ENCODE data around the gene RAPGEF5.

Gene RAPGEF5

DNA sequence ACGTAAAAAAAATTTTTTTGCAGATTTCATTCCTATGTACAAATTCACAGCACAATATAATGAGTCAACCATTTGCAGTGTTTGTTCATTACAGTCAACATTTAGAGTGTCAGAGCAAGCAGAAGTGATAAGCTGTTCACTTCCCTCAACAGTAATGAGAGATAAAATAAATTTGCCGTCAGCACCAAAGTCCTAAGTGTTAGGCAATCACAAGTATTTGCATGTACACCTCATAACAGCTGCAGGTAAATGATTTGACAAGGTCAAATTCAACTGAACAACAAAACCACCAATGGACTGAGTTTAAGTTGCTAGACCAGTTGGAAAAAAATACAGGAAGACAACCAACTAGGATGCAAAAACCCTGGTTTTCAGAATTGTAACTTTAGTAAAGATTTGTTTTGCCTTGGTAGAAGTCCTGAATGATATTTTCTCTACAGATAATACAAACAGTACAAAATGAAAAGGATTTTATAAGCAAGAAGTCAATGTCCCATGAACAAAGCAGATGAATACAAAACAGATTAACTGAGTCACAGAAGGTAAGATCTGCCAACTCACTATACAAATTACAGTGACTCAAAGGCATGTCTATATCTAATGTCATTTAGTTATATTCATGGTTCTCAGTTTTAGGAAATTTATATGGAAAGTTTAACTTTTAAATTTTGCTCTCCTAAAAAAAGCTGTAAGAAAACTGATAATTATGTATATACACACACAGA, 10.4 kb downstream of the RAPGEF5 start:
- DNase-seq (ENCODE audit: low read depth in 2 of 2) = no peak

DNA sequence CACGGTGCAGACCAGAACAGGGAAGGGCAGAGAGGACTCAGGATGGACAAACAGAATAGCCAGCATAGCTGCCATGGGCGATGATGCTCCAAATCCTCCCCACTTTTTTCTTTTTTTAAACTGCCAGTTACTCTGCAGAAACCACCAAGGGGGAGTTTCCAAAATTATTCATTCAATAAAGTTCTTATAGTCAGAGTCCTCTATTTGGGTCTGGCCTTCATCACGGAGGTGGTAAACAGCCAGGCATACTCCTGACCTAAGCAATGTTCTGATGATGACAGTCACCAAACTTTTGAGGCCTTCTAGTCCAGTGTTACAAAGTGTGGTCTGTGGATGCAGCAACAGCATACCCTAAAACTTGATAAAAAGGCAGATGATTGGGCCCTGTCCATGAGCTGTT, 12.3 kb downstream of the RAPGEF5 start:
- no peak for DNase-seq (ENCODE audit: low read depth in 2 of 2)

DNA sequence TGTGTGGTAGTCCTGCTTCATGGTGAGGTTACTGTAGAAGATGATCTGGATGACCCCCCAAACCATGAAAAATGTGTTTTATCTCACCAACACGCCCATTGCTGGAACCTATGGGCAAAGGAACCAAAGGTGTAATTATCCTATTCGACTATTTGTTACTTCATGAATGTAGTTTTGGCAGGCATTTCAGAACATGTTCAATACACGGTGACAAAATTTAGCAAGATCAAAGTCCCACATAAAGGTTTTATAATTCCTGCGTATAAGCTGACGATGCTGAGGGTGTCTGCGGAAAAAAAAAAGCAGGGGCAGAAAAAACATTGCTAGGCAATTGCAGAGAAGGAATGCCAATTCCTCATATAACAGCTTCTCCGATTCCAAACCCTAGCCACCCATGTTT, 13.3 kb downstream of the RAPGEF5 start:
- no peak for DNase-seq (ENCODE audit: low read depth in 2 of 2)

DNA sequence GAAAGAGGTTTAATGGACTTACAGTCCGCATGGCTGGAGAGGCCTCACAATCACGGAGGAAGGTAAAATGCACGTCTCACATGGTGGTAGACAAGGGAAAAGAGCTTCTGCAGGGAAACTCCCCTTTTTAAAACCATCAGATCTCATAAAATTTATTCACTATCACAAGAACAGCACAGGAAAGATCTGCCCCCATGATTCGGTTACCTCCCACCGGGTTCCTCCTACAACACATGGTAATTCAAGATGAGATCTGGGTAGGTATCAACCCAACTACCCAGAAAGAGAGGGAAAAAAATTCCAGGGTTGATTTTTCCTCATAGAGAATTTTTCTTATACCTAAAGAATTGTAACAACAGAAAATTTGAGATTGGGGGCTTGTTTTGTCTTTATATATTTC, 13.9 kb downstream of the RAPGEF5 start:
- DNase-seq (ENCODE audit: low read depth in 2 of 2) = no peak

DNA sequence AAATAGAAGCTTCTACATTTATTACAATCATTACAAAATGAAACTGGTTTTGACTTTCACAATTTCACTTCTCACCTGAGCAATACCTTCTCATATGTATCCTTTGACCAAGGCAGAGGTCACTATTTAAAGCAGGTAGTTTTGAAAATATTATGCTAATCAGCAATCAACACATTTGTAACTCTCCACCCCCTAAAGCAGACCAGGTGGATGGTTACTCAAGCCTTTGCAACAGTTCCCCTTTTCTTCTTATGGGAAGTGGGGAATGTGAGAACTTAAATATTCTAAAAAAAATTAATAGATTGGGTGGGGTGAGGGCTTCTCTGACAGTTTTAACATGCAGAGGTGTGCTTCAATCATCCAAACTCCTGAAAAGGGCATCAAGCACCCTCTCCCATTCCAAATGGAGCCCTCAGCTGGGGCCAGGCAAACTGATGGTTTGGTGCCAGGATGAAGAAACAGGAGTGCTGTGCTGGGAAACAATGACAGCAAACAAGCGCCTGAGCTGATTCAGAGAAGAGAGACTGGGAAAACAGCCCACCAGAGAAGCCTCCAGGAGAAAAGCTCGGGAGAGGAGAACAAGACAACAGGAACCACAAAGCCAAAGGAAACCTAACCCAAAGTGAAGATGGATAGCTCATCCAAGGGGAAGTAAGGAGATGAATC, 17.1 kb downstream of the RAPGEF5 start:
- DNase-seq (ENCODE audit: low read depth in 2 of 2) = no peak

DNA sequence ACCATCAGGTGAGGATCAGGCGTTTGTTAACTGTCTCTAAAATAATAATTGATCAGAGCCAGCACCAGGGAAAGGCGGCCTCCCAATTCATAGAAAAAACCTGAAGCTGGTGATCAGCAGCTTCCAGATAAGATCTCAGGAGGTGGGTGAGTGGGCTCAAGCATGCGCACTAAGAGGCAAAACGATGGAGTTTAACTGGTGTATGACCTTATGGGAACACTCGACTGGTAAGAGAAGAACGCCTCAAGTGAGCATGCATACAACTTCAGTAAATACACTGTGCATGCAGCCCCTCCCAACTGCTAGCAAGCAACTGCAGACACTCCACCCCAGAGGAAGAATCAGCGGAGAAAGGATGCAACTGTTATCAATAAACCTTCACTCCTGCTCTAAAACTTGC, 18.1 kb downstream of the RAPGEF5 start:
- DNase-seq (ENCODE audit: low read depth in 2 of 2) = no peak

DNA sequence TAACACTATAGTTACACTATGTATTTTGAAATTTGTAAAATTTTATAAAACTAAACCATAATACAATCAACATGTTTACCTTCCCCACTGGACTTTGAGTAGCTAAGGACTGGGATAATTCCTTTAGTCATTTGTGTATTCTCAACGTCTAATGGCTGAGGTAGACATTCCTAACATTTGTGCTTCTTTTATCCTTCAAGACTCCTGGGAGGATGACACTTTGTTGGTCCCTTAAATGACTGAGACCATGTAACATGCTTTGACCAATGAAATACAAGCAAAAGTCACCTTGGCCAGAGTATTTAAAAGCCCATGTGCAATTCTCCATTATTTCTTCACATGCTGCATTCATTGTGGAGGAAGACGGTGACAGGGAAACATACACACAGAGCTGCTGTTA, 18.5 kb downstream of the RAPGEF5 start:
- no peak for DNase-seq (ENCODE audit: low read depth in 2 of 2)

DNA sequence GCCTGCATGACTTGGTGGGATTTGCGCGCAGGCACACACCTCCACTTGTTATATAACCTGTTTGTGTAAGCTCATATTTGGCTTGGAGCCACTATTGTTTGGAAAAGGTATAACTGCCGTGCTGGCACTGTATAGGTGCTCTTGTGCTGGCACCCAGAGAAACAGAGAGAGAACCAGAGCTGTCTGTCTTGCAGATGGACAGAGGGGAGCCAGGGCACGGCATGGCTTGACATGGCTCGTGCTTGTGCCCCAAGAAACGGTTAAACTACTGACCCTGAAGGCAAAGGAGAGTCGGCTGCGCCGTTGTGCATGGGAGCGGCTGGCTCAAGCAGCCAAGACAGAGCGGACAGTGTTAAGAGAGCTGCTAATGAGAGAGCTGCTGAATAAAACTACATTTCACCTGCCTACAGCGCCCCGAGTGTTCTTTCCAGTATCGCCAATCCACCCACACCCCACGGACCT, 23.2 kb downstream of the RAPGEF5 start:
- DNase-seq (ENCODE audit: low read depth in 2 of 2) = no peak

DNA sequence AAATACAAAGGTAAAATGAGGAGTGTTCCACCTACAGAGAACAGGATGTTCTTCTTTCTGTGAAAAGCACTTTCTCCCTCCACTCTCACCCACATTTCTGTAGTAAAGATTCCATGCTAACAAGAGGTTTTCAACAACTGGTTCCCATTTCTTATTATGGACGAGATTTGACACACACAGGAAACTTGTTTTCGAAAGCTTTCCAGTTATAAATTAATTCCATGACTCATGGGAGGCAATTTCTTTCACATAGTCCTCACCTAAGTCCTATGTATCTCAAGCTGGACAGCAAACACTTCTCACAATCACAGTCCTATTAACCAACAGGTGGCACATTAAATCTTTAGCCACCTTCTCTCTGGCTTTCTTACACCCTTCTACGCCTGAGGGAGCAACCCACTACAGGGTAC, 24.5 kb downstream of the RAPGEF5 start:
- DNase-seq (ENCODE audit: low read depth in 2 of 2) = no peak

DNA sequence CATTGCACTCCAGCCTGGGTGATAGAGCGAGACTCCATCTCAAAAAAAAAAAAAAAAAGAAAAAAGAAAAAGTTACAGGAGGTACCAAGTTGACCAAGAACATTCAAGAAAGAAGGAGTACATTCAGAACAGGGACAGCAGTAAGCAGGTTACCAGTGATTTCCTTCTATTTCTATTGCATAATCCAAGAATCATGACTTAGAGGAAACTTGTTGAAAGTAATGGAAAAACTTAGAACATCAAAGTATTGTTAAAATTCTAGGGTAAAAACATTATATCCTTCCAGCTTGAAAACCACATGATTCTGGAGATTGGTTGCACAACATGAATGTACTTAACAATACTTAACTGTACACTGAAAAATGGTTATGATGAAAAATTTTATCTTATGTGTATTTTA, 25.2 kb downstream of the RAPGEF5 start:
- no peak for DNase-seq (ENCODE audit: low read depth in 2 of 2)

DNA sequence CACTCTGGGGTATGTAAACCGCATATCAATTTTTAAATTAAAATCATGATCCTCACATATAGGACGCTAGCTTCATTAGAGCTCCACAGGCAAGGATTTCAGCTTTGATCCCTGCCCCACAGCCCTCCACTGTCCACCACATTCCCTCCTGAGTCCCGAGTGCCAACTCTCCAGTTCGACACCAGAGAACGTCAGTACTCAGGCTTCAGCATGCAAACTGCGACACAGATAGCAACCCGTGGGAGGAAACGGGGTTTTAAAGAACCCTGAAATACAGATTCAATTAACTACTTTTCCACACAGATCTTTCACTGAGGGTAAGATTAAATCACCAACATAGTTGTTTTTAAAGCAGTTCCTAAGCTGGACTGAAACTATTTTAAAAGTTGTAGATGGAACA, 26.1 kb downstream of the RAPGEF5 start:
- DNase-seq (ENCODE audit: low read depth in 2 of 2) = no peak

DNA sequence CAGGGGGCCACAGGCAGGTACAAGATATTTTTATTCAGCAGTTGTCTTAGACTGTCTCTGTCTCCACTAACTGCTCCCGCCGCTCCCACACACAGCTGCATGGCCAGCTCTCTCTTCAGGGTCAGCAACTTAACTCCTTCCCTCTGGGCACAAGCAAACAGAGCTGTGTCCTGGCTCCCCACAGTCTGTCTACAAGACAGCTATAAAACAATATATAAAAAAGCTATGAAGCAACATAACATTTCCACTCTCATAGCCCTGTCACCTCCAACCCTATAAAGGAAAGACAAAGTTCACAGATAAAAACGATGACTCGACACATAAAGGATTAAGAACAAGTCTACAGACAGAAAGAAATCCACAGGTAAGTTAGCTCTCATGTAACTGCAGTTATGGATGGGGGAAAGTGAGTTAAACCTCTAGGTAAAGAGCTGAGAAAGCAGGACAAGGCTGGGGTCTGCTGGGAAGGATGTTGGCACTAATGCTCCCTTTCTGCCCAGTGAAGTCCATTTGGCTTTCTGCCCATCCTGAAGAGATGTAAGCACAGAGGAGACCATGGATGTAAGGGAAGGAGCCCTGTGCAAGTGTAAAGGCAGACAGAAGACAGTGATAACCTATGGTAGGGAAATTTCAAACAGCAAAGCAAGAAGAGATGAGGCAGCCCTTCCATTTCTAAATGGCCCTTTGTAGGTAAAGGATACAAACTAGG, 27.0 kb downstream of the RAPGEF5 start:
- DNase-seq (ENCODE audit: low read depth in 2 of 2) = no peak

DNA sequence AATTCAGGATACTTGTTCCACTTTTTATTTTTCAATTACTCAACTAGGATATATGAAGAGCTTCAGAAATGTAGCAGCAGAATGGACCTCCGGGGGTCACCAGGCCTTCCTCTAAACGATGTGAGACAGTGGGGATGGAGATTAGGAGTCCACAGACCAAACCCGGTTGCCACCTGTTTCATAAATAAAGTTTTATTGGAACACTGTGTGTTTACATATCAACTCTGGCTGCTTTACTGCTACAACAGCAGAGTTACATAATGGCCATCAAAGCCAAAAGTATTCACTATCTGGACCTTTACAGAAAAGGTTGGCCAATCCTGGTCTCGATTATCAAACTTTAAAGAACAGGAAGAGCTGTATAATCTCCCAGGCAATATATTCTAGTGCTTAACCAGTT, 30.8 kb downstream of the RAPGEF5 start:
- DNase-seq (ENCODE audit: low read depth in 2 of 2) = no peak

DNA sequence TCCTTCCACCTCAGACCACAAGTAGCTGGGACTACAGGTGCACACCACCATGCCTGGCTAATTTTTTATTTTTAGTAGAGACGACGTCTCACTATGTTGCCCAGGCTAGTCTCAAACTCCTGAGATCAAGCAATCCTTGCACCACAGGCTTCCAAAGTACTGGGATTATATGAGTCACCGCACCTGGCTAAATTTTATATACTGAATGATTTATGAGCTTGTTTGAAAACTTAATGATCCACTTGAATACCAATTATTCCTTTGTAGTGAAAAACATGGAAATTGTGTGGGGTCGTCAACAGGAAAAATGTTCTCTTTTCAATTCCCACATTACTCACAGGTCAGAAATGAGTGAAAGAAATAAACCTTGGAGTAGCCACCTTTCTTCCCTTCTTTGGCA, 31.3 kb downstream of the RAPGEF5 start:
- no peak for DNase-seq (ENCODE audit: low read depth in 2 of 2)

DNA sequence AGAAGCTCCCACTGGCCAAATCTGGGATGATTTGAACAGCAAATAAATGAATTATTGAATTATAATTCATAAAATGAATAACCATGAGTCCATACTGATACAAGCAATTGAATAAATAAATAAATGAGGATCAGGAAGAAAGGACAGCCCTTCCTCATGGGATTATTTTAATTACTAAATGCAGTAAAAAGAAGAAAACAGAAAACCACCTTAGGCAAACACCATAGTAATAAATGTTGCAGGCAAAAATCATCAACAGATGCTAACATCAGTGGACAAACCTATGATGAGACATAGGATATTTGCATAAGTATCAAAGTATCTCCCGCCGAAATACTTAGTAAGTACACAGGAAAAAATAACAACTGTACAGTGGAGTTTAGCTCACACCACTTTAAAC, 33.2 kb downstream of the RAPGEF5 start:
- DNase-seq (ENCODE audit: low read depth in 2 of 2) = no peak

DNA sequence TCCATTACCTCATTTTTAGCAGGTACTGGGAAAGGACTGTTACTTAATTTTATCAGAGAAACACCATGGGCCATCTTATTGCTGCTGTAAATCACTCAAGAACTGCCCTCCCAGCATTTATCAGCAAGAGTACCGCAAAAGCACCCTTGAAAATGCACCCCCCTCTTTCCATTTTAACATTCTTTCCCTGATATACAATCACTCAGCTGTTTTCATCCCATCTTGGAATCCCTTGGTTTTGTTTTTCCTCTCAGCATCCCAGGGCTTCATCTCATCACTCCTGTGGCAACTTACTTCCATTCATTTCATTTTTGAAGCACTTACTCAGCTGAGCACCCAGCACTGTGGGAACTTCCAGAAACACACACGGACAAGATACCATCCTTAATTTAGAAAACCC, 36.5 kb downstream of the RAPGEF5 start:
- no peak for DNase-seq (ENCODE audit: low read depth in 2 of 2)

DNA sequence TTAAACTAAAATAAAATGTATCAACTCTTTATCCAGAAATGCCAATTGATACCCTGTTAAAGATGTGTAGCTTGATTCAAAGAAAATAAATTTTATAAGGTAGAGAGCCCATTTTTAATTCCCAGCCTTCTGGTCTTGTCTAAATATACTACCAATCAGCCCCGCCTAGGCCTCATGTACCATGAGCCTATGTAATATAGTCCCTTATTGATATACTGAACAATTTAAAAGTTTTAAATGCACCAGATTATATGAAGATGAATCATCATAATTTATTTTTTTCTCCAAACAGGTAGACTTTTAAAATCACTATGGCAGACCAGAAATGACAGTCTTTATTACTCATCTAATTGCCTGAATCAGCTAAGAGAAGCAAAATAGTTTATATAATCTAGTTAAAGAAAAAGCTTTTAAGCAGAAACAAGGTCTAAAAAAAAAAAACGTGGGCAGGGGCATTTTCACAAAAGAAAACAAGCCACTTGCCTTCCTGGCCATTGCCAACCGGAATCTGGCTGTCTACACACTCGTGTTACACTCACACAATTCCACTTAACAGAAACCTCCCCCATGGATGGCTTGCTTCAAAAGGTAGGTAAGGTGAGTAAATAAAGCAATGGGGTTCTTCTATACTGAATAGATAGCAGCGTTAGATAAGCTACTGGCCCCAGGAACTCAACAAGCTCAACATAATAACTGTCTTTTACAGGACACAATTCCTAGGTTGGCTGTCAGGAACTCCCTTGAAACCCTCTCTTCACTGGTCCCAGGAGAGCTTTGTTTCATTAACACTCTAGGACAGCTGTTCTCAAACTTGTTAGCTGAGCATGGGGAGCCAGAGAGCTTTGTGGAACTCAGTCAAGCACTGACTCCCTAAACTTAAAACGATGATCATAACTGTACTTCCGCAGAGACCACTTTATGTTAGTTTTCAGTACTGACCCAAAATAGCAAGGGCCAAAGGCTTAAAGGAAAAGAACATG, 37.2 kb downstream of the RAPGEF5 start:
- DNase-seq (ENCODE audit: low read depth in 2 of 2) = no peak

DNA sequence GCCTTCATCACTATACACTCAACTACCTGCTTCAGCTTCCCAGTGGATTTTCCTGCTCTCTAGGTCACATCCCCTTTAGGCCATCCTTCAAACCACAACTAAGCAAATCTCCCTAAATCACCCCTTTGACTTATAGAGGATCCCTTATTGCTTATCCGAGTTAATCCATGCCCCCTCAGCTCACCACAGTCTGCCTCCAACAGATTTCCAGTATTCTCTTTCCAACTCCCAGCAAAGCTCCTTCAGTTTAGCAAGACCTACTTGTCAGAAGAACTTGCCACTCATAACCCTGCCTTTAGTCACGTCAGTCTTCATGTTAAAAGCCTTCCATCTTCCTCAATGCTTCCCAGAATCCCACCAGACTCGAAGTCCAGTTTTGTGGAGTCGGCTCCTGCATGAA, 38.6 kb downstream of the RAPGEF5 start:
- DNase-seq (ENCODE audit: low read depth in 2 of 2) = no peak

DNA sequence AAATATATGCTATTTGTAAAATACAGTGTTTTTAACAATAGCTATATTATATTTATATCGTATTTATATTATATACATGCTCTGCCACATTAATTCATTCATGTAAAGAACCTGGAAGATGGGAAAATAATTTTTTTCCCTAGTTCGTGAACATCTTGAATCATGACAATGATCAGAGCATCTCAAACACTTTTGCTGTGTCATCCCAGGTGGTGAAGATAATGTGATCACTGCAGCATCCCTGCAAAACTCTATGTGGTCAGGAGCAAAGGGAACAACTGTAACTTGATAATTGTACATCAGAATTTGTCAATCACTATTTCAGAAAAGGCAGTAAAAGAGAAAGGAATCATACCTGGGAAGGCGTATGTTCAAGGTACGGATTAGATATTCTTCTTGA, 39.3 kb downstream of the RAPGEF5 start:
- no peak for DNase-seq (ENCODE audit: low read depth in 2 of 2)

DNA sequence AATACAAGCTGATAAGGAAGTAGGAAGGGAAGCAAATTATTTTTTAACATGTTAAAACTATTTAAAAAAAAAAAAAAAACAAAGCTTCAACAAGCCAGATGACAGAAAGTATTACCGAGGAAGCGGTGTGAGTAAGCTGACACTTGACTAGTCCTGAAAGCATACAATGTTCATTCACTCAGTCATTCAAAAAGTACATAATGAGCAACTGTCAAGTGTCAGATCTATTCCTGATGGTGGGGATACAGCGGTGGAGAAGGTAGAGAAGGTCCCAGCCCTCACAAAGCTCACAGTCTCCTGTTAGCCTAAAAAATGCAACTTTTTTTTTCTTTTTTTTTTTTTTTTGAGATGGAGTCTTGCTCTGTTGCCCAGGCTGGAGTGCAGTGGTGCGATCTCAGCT, 40.0 kb downstream of the RAPGEF5 start:
- no peak for DNase-seq (ENCODE audit: low read depth in 2 of 2)

DNA sequence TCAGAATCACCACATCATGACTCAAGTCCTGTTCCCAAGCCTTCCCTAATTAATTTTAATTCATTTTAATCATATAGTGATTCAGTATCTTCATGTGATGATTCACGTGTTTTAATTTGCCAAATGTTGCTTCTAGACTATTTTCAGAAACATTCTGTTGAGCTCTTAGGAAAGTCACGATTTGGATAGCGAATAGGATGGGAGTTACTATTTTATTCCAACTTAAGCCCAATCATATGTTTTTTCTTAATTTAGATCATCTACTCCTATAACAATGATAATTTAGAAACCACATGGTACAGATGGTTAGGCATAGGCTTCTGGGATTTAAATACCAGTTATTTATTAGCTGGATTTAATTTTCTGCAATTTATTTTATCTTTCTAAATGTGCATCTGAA, 49.1 kb downstream of the RAPGEF5 start:
- DNase-seq (ENCODE audit: low read depth in 2 of 2) = no peak

DNA sequence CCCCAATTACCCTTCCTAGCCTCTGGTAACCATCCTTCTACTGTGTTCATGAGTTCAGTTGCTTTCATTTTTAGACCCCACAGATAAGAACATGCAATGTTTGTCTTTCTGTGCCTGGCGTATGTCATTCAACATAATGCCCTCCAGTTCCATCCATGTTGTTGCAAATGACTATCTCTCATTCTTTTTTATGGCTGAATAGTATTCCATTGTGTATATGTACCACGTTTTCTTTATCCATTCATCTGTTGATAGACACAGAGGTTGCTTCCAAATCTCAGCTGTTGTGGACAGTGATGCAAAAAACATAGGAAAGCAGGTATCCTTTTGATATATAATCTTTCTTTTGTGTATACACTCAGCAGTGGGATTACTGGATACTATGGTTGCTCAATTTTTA, 51.2 kb downstream of the RAPGEF5 start:
- no peak for DNase-seq (ENCODE audit: low read depth in 2 of 2)
